Inferior parietal cortex (tissue), 1 donor: Measurements from ENCODE around the gene GOPC.
"Not testable (repeated sequence)": the region's sequence is repeated elsewhere in the genome, so short reads cannot be mapped to it uniquely, and the experiment has no call there.

ENCODE experiments used
- DNase-seq: peaks from one replicate; pipeline ENCODE4 v3.0.0-alpha.2; 2016; ENCODE audit errors: extremely low spot score

GOPC gene

GRCh38 chr6:117548797-117549301 is 53.5 kb downstream of the GOPC start:
- DNase-seq = no peak

GRCh38 chr6:117547688-117548621 is 54.4 kb downstream of the GOPC start:
- no peak for DNase-seq

GRCh38 chr6:117546674-117547073 is 55.6 kb downstream of the GOPC start:
- no peak for DNase-seq

DNA sequence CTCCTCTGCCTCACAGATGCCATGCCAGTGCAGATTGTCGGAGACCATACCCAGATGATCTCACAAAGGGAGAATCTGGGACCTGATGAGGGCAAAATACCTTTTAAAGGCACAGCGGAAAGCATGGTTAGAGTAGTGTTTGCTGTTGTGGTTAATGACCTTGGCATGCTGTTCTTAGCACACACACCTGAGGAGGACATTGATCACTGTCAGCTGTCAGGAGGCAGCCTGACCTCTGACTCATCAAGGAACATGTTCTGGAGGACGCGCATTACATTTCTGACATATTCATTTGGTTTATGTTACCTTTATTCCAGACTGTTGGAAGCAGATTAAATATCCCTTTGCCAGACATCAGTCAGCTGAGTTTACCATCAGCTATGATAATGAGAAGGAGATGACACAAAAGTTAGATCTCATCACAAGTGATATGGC is 57.1 kb downstream of the GOPC start:
- no peak for DNase-seq

GRCh38 chr6:117544716-117545115 is 57.6 kb downstream of the GOPC start:
- DNase-seq = no peak

DNA sequence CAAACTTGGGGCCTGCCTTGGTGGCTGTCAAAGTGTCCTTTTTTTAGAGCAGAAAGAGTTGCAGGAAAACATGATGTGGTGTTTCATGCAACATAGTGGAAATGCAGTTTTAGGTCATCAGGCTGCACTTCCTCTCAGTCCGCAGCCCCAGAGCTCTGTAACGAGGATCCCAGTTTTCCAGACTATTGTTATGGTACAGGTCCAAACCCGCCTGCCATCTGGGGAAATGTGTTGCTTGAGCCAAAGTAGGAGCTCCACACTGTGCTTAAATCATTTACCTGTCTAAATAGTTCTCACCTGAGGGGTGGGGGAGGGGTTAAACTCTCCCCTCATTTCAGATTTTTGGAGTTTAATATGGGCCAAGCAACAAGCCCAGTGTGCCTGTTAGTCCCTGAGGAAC is 59.8 kb downstream of the GOPC start:
- no peak for DNase-seq

DNA sequence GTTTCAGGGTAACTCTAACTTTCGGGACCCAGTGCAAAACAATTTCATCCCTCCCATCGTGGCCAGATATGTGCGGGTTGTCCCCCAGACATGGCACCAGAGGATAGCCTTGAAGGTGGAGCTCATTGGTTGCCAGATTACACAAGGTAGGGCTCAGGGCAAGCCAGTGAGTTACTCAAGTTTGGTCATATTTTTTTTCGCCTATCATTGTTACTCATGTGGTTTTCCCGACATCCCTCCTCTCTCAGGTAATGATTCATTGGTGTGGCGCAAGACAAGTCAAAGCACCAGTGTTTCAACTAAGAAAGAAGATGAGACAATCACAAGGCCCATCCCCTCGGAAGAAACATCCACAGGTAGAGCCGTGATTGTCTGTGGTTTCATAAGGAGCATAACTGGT is 61.6 kb downstream of the GOPC start:
- DNase-seq = no peak

- no peak for DNase-seq
Measured at GRCh38 chr6:117538615-117539014, 63.7 kb downstream of the GOPC start.

DNA sequence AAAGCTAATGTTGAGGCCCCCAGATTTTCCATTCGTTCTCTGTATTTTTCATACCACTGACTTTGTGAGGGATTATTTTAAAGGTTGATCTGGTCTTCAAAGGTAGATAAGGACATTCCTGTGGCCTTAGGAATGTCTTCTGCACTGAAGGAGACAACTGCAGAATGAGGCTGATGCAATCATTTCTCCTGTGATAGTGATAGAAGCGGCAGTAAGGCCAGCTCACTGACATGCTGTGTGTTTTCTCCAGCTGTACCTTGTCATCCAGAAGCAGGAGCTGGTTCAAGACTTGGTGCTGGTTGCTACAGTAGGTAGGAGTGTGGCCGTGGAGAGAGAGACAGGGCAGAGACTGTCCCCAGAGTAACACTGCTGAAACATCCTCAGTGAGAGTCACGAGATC is 66.0 kb downstream of the GOPC start:
- no peak for DNase-seq

GRCh38 chr6:117534974-117535373 is 67.3 kb downstream of the GOPC start:
- DNase-seq = no peak

DNA sequence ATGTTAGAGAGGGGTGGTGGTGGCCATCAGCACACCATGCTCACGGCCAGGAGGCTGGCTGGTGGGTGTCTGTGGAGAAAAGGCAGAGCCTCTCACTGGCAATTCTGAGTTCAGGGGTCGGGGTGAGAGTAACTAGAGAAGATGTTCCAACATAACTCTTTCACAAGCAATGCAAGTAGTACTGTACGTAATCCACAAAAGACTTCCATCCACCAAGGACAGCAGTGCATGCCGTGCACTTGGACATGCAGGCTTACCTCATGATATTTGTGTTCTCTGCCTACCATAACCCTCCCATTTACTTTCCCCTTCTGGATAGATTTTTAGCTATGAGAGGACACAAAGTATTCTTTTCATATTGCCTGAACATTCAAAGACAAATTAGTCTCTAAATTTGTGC is 68.5 kb downstream of the GOPC start:
- DNase-seq = no peak

DNA sequence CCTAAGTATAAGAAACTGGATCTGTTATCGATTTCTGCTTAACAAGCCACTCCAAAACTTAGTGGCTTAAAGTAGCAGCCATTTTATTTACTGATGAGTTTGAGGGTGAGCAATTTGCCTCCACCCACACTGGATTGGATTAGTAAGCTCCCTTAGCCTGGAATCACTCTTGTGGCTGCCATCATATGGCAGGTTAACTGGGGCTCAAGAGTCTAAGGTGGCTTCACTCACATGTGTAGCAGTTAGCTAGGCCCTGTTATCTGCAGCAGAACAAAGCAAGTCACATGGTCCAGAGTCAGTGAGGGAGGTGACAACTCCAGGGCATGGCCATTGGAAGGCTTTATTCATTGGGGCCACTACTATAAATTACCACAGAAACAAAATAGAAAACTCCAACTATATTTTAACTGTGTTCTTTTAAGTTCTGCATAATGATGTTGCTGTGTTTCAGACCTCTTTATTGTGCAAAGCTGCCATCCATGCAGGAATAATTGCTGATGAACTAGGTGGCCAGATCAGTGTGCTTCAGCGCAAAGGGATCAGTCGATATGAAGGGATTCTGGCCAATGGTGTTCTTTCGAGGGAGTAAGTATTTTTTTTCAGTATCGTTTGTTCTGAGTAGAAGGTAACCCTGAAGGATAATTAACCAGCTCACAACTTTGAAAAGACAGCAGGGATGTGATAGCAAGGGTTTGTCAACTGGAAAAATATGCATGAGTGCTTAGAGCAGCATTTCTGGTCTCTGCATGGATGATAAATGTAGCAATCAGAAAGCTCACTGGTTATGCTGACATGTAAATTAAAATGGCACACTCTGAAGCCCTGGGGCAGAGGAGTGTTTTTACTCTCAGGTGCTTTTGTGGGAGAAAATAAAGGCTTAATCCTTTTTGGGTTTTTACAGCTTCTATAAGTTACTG is 70.2 kb downstream of the GOPC start:
- no peak for DNase-seq

GRCh38 chr6:117531346-117531745 is 71.0 kb downstream of the GOPC start:
- no peak for DNase-seq

DNA sequence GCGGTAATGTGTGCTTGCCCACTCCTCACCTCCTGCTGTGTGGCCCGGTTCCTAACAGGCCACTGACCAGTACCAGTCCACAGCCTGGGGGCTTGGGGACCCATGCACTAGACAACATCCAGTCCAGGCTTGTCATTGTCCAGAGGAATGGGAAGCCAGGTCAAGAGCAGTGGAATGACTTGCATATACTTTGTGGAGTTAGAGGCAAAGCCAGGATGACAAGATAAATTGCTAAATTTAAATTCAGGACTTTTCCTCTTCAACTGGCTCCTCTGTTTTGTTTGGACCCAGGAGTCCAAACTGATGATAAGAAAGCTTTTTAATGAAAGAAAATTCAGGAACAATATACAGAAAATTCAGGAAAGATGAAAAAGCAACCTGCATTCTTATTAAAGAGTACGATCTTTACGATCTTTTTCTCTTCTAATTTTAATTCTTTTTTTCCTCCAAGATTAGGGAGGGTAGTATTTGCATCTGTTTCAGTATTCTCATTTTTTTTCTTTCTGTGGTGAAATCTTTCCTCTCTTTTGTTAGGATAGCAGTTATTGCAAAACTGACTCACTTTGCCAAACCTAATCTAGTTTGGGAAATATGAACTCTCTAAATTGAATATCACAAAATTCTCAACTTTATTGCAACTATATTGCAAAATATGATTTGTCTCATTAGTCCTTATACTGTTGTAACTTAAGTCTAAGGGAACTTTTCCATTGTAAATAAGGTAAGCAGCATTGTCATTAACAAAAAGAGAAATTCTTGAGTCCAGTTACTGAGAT is 71.7 kb downstream of the GOPC start:
- no peak for DNase-seq

DNA sequence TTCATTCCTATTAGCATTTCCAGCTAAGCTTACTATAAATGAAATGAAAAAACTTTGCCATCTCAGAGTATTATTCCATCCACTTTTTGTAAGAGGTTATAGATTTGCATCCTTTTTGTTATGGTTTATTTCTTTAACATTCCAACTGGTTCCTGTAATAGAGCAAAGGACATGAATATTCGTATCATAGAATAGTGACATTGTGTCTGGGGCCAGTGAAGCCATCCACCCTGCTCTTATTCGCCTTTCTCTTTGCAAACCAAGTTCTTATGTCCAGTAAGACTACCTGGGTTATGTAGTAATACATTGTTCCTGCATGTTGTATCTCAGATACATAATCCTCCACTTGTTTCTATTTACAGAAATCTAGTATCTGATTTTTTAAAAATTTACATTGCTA is 76.7 kb downstream of the GOPC start:
- DNase-seq = no peak

GRCh38 chr6:117521791-117522502 is 80.4 kb downstream of the GOPC start:
- no peak for DNase-seq

GRCh38 chr6:117520603-117521395 is 81.5 kb downstream of the GOPC start:
- DNase-seq = no peak

GRCh38 chr6:117518870-117519269 is 83.4 kb downstream of the GOPC start:
- no peak for DNase-seq

DNA sequence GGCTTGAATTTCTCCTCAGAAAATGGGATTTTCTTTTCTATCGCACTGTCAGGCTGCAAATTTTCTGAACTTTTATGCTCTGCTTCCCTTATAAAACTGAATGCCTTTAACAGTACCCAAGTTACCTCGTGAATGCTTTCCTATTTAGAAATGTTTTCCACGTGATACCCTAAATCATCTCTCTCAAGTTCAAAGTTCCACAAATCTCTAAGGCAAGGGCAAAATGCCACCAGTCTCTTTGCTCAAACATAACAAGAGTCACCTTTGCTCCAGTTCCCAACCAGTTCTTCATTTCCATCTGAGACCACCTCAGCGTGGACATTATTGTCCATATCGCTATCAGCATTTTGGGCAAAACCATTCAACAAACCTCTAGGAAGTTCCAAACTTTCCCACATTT is 84.3 kb downstream of the GOPC start:
- DNase-seq = not testable (repeated sequence)

DNA sequence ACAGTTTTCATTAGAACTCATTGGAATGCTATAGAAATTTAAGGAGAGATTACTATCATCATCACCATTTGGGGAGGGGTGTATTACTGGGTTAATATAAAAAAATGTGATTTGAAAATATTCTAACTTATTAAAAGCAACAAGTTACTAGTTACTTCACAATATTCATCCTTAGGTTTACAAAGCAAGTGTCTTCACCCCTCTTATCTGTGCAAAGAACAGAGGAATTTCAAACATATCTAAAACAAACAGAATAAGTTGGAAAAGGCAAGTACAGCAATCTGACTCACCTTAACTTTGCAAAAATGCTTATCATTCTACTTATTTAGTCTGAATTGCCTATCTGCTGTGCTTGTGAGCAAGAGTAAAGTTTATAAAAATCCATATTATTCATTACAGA is 87.0 kb downstream of the GOPC start:
- DNase-seq = no peak
